ENCODE data around the gene PURB.

PURB gene

GRCh38 chr7:44891791-44892190 lies 6.5 kb upstream of the PURB start:
- TF ChIP-seq REST (IDR thresholded peaks at IDR 0.05; ENCODE audit: insufficient replicate concordance, low read depth) (no peak), SPI1 (IDR thresholded peaks at IDR 0.05; ENCODE audit: borderline replicate concordance, low read depth) (no peak), GABPA (IDR thresholded peaks at IDR 0.05; ENCODE audit: low read depth) (no peak), POLR2AphosphoS5 (IDR thresholded peaks at IDR 0.05; ENCODE audit: low read depth) (no peak), CTCF (IDR thresholded peaks at IDR 0.05; ENCODE audit: insufficient read depth, low read length) (no peak)
- no peak overlapping the region for H3K27ac ChIP-seq (replicated peaks)
- no peaks in the 10 kb centered on the region for H3K27me3 ChIP-seq (ENCODE audit: insufficient read depth, poor library complexity, severe bottlenecking)
- no peak for DNase-seq (ENCODE audit: low read depth in 1 of 2, low spot score in 1 of 2)
- H3K4me3 ChIP-seq (replicated peaks; ENCODE audit: insufficient read depth, low read length): no peak overlapping the region

- H3K4me3 ChIP-seq (replicated peaks; ENCODE audit: insufficient read depth, low read length): no peak overlapping the region
- DNase-seq (ENCODE audit: low read depth in 1 of 2, low spot score in 1 of 2): no peak
- TF ChIP-seq POLR2AphosphoS5 (IDR thresholded peaks at IDR 0.05; ENCODE audit: low read depth): no peak
- TF ChIP-seq REST (IDR thresholded peaks at IDR 0.05; ENCODE audit: insufficient replicate concordance, low read depth): no peak
- no peak for TF ChIP-seq SPI1 (IDR thresholded peaks at IDR 0.05; ENCODE audit: borderline replicate concordance, low read depth)
- no peak for TF ChIP-seq GABPA (IDR thresholded peaks at IDR 0.05; ENCODE audit: low read depth)
- no peak for TF ChIP-seq CTCF (IDR thresholded peaks at IDR 0.05; ENCODE audit: insufficient read depth, low read length)
- H3K27ac ChIP-seq (replicated peaks): no peak overlapping the region
- H3K27me3 ChIP-seq (ENCODE audit: insufficient read depth, poor library complexity, severe bottlenecking): no peaks in the 10 kb centered on the region
Observed at GRCh38 chr7:44891372-44891771, 6.0 kb upstream of the PURB start.

- no peak for DNase-seq (ENCODE audit: low read depth in 1 of 2, low spot score in 1 of 2)
- Histone ChIP-seq H3K27me3 (ENCODE audit: insufficient read depth, poor library complexity, severe bottlenecking) (no peaks in the 10 kb centered on the region), H3K4me3 (replicated peaks; ENCODE audit: insufficient read depth, low read length) (no peak overlapping the region), H3K27ac (replicated peaks) (no peak overlapping the region)
- TF ChIP-seq GABPA (IDR thresholded peaks at IDR 0.05; ENCODE audit: low read depth): no peak
- no peak for TF ChIP-seq SPI1 (IDR thresholded peaks at IDR 0.05; ENCODE audit: borderline replicate concordance, low read depth)
- no peak for TF ChIP-seq REST (IDR thresholded peaks at IDR 0.05; ENCODE audit: insufficient replicate concordance, low read depth)
- TF ChIP-seq POLR2AphosphoS5 (IDR thresholded peaks at IDR 0.05; ENCODE audit: low read depth): no peak
- TF ChIP-seq CTCF (IDR thresholded peaks at IDR 0.05; ENCODE audit: insufficient read depth, low read length): no peak
Observed at GRCh38 chr7:44889086-44889781, 3.9 kb upstream of the PURB start.

All from HL-60 (cell line).